ENCODE results near the gene PDE10A. TPM values are rescaled to one million over a fixed set of nuclear protein-coding genes. Genes with fewer than 3 reads are reported as not detected.
"Not testable (repeated sequence)": the region's sequence is repeated elsewhere in the genome, so short reads cannot be mapped to it uniquely, and the experiment has no call there.

PDE10A gene
- total RNA-seq, 1 donor from 2014 or later = 0.79 TPM

DNA sequence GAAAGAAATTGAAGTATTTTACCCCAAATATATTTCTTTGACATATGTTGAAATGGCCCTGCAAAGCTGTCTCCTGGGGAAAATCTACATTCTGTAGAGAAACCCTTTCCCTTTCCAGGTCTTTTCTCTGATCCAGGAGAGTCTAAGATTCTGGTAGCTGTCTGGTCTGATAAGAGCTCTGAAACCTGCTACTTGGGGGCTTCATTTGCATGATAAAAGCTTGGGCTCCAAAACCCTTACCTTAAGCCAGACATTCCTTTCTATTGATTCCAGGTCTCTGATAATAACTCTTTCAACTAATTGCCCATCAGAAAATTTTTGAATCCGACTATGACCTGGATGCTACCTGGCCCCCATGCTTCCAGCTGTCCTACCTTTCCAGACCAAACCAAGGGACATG is 184.5 kb downstream of the PDE10A start:
- Histone ChIP-seq H3K4me3 (ENCODE audit: low read depth, low read length) (no peak overlapping the region), H3K36me3 (ENCODE audit: control insufficient read depth, insufficient read depth, low read length) (no peaks in the 10 kb centered on the region), H3K27me3 (ENCODE audit: control insufficient read depth, insufficient read depth, low read length) (no peaks in the 10 kb centered on the region)
- DNase-seq (ENCODE audit: low read depth) (no peak), FAIRE-seq (no peak)
- TF ChIP-seq, protein P1, sequence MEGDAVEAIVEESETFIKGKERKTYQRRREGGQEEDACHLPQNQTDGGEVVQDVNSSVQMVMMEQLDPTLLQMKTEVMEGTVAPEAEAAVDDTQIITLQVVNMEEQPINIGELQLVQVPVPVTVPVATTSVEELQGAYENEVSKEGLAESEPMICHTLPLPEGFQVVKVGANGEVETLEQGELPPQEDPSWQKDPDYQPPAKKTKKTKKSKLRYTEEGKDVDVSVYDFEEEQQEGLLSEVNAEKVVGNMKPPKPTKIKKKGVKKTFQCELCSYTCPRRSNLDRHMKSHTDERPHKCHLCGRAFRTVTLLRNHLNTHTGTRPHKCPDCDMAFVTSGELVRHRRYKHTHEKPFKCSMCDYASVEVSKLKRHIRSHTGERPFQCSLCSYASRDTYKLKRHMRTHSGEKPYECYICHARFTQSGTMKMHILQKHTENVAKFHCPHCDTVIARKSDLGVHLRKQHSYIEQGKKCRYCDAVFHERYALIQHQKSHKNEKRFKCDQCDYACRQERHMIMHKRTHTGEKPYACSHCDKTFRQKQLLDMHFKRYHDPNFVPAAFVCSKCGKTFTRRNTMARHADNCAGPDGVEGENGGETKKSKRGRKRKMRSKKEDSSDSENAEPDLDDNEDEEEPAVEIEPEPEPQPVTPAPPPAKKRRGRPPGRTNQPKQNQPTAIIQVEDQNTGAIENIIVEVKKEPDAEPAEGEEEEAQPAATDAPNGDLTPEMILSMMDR (IDR thresholded peaks at IDR 0.05; ENCODE audit: insufficient read depth, low read length, severe bottlenecking) = no peak

DNA sequence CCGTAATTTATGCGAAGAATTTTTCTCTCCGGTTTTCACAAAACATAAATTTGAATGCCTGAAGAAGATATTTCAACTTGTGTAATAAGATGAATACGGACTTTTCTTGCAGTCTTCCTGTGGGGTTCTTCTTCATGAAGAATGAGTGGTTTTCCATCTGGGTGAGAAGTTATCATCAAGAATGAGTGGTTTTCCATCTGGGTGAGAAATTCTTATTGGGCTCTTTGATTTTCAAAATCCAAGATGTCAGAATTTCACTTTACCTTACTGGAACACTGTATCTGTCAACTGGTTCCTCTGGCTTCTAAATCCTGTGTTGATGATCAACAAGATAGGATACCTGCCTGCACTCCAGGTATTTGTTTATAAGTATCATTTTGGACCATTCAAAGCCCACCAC is 193.6 kb downstream of the PDE10A start:
- no peaks in the 10 kb centered on the region for H3K36me3 ChIP-seq (ENCODE audit: control insufficient read depth, insufficient read depth, low read length)
- H3K4me3 ChIP-seq (ENCODE audit: low read depth, low read length) = no peak overlapping the region
- DNase-seq (ENCODE audit: low read depth) (no peak), FAIRE-seq (no peak)
- TF ChIP-seq, protein P1 (IDR thresholded peaks at IDR 0.05; ENCODE audit: insufficient read depth, low read length, severe bottlenecking) = no peak
- no peaks in the 10 kb centered on the region for H3K27me3 ChIP-seq (ENCODE audit: control insufficient read depth, insufficient read depth, low read length)

DNA sequence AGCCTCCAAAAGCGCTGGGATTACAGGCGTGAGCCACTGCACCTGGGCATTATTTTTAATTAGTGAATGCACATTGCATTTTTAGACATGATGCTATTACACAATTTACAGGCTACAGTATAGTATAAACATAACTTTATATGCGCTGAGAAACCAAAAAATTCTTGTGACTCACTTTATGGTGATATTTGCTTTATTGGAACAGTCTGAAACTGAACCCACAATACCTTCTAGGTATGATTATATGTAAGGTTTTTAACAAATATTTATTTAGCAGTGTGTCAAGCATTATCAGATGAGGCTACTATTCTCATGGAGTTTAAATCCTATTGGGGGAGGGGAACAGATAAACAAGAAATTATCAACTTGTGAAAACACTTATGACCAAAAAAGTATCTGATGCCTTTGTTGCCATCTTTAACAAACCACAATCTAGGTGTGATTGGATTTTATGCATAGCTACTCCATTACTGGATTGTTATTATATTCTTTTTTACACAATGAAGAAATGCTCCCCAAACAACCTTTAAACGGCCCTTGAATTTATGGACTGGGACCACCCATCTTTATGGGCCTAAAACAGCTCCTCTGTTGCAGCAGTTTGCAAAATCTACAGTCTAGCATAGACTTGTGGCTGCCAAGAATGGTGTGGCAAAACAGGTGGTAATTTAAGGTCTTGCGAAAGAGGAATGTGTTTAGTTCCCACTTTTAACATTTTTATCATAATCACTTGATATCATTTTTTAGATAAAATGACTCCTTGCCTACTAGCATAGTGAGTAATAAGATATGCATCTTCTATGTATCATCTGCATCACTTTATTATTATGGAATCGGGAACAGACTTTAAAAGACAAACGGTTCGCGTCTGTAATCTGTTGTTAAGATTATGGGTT is 194.5 kb downstream of the PDE10A start:
- TF ChIP-seq, protein P1 (IDR thresholded peaks at IDR 0.05; ENCODE audit: insufficient read depth, low read length, severe bottlenecking) = no peak
- DNase-seq (ENCODE audit: low read depth) (no peak), FAIRE-seq (no peak)
- H3K27me3 ChIP-seq (ENCODE audit: control insufficient read depth, insufficient read depth, low read length) = no peaks in the 10 kb centered on the region
- H3K36me3 ChIP-seq (ENCODE audit: control insufficient read depth, insufficient read depth, low read length) = no peaks in the 10 kb centered on the region
- no peak overlapping the region for H3K4me3 ChIP-seq (ENCODE audit: low read depth, low read length)

DNA sequence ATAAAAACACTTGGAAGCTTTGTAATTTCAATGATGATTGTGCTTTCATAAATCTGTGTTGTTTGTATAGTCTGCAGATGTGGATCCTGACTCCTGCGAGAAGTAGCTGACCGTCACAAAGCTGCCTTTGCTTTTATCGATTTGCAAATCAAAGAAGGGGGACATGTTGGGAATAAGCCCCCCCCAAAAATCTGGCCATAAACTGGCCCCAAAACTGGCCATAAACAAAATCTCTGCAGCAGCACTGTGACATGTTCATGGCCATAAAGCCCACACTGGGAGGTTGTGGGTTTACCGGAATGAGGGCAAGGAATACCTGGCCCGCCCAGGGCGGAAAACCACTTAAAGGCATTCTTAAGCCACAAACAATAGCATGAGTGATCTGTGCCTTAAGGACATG is 199.5 kb downstream of the PDE10A start:
- H3K4me3 ChIP-seq (ENCODE audit: low read depth, low read length); FAIRE-seq; DNase-seq (ENCODE audit: low read depth); H3K36me3 ChIP-seq (ENCODE audit: control insufficient read depth, insufficient read depth, low read length); H3K27me3 ChIP-seq (ENCODE audit: control insufficient read depth, insufficient read depth, low read length): not testable (repeated sequence)

DNA sequence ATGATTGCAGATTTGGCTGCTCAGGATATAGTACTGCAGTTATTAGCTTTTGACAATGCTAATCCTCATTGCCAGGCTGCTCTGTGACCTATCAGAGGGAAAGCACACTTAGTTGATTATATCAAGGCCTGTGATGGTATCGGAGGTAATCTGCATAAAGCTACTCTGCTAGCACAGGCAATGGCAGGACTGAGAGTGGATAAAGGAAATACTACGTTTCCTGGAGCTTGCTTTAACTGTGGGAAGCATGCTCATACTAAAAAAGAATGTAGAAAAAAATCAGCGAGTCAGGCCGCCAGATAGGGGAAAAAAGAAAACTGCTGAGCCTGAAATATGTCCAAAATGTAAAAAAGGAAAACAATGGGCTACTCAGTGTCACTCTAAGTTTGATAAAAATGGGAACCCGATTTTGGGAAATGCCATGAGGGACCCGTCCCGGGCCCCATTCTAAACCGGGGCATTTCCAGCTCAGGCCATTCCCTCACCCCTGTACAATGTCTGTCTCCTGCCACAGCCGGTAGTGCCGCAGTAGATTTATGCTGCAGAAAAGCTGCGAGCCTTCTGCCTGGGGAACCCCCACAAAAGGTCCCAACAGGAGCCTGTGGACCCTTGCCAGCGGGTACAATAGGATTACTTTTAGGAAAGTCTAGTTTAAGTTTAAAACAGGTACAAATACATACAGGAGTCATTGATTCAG is 203.3 kb downstream of the PDE10A start:
- H3K27me3 ChIP-seq (ENCODE audit: control insufficient read depth, insufficient read depth, low read length); FAIRE-seq: not testable (repeated sequence)

DNA sequence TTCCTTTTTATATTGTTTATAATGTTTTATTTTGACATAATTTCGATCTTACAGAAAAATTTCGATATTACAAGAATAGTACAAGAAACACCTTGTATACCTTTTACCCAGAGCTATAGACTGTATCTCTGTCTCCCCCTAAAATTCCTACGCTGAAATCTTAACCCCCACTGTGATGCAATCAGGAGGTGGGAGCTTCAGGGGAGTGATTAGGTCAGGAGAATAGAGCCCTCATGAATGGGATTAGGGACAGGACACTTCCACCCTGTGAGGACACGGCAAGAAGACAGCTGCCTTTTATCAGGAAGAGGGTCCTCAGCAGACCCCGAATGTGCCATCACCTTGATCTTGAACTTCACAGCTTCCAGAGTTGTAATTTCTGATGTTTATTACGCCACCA is 204.9 kb downstream of the PDE10A start:
- DNase-seq (ENCODE audit: low read depth) (no peak), FAIRE-seq (no peak)
- no peaks in the 10 kb centered on the region for H3K36me3 ChIP-seq (ENCODE audit: control insufficient read depth, insufficient read depth, low read length)

More for the DNA sequence above, 203.3 kb downstream of the PDE10A start:
- H3K4me3 ChIP-seq (ENCODE audit: low read depth, low read length); H3K36me3 ChIP-seq (ENCODE audit: control insufficient read depth, insufficient read depth, low read length); DNase-seq (ENCODE audit: low read depth): not testable (repeated sequence)

More for the DNA sequence above, 204.9 kb downstream of the PDE10A start:
- Histone ChIP-seq H3K27me3 (ENCODE audit: control insufficient read depth, insufficient read depth, low read length) (no peaks in the 10 kb centered on the region), H3K4me3 (ENCODE audit: low read depth, low read length) (no peak overlapping the region)
- TF ChIP-seq, protein P1 (IDR thresholded peaks at IDR 0.05; ENCODE audit: insufficient read depth, low read length, severe bottlenecking) = no peak
